ENCODE data around the gene CALU. TPM values are rescaled to one million over a fixed set of nuclear protein-coding genes. Genes with fewer than 3 reads are reported as not detected.

Gene CALU
- total and polyA plus RNA-seq, 2 experiments from 2014 or later: 1,589 to 1,706 TPM

DNA sequence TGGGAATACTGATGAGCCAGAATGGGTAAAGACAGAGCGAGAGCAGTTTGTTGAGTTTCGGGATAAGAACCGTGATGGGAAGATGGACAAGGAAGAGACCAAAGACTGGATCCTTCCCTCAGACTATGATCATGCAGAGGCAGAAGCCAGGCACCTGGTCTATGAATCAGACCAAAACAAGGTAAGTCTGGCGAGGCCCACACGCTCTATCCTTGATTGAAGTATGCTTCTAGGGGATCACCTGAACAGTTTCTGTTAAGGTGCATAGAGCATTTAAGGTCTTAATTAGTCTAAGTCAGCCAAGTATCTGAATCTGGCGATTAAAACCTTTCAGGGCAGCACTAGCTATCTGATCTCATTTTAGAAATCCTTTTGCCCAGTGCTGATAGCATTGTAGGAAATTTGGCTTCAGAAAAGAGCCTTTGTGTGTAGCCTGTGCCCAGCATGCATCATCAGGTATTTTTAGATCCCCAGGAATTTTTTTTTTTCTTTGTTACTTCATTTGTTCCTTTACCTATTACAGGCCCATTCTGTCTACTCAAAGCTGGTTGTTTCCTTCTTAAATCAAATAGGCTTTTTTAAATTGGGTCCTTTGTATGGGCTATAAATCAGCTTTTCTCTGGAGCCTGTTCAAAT is 28.4 kb downstream of the CALU start:
- DNase-seq: no peak
- no peaks in the 10 kb centered on the region for H3K4me1 ChIP-seq (ENCODE audit: insufficient read depth)
- TF ChIP-seq EZH2phosphoT487 (IDR thresholded peaks at IDR 0.05; ENCODE audit: insufficient read depth, low read depth) (no peak), EZH2 (IDR thresholded peaks at IDR 0.05; ENCODE audit: insufficient read depth, poor library complexity, severe bottlenecking) (no peak)
- H3K27ac ChIP-seq: no peak overlapping the region
- H3K9me2 ChIP-seq (ENCODE audit: insufficient read depth): no peaks in the 10 kb centered on the region
- WGBS, 2 experiments (ENCODE audit: low coverage in 1 of 2, low lambda C conversion rate in 2 of 2, missing lambda C conversion rate in 2 of 2): 98 to 99% methylated on average over 6 of the region's 6 CpGs
- H3K36me3 ChIP-seq (ENCODE audit: low read depth): peaks cover 95% of the 10 kb centered on the region
- H4K20me1 ChIP-seq (ENCODE audit: insufficient read depth): peaks cover 8% of the 10 kb centered on the region
- H3K9ac ChIP-seq: no peak overlapping the region
- no peaks in the 10 kb centered on the region for H3K27me3 ChIP-seq (replicated peaks; ENCODE audit: insufficient read depth)
- no peak overlapping the region for H3K4me2 ChIP-seq (ENCODE audit: unreplicated experiment)
- in situ Hi-C loops (cut with MboI): no loop called here
- no peak overlapping the region for H2AFZ ChIP-seq
- H3F3A ChIP-seq (ENCODE audit: insufficient read depth): peaks cover 90% of the 10 kb centered on the region
- no peak overlapping the region for H3K4me3 ChIP-seq
- H3K79me2 ChIP-seq (ENCODE audit: insufficient read depth): peaks cover 92% of the 10 kb centered on the region
- no peaks in the 10 kb centered on the region for H3K9me3 ChIP-seq (ENCODE audit: low read depth)

- no peak overlapping the region for H3K4me3 ChIP-seq
- H3K9ac ChIP-seq: no peak overlapping the region
- H2AFZ ChIP-seq: no peak overlapping the region
- peaks cover 91% of the 10 kb centered on the region for H3F3A ChIP-seq (ENCODE audit: insufficient read depth)
- H3K4me2 ChIP-seq (ENCODE audit: unreplicated experiment): no peak overlapping the region
- H3K27me3 ChIP-seq (replicated peaks; ENCODE audit: insufficient read depth): no peaks in the 10 kb centered on the region
- in situ Hi-C loops (cut with MboI): no loop called here
- DNase-seq: no peak
- H3K36me3 ChIP-seq (ENCODE audit: low read depth): peaks cover 96% of the 10 kb centered on the region
- no peak for TF ChIP-seq EZH2phosphoT487 (IDR thresholded peaks at IDR 0.05; ENCODE audit: insufficient read depth, low read depth)
- no peak for TF ChIP-seq EZH2 (IDR thresholded peaks at IDR 0.05; ENCODE audit: insufficient read depth, poor library complexity, severe bottlenecking)
- peaks cover 66% of the 10 kb centered on the region for H3K79me2 ChIP-seq (ENCODE audit: insufficient read depth)
- H4K20me1 ChIP-seq (ENCODE audit: insufficient read depth): peaks cover 8% of the 10 kb centered on the region
- H3K27ac ChIP-seq: no peak overlapping the region
- no peaks in the 10 kb centered on the region for H3K9me2 ChIP-seq (ENCODE audit: insufficient read depth)
- whole genome bisulfite sequencing, 2 experiments (ENCODE audit: low coverage in 1 of 2, low lambda C conversion rate in 2 of 2, missing lambda C conversion rate in 2 of 2): 86 to 91% methylated on average over 2 of the region's 2 CpGs
- H3K4me1 ChIP-seq (ENCODE audit: insufficient read depth): no peaks in the 10 kb centered on the region
- no peaks in the 10 kb centered on the region for H3K9me3 ChIP-seq (ENCODE audit: low read depth)
Measured at GRCh38 chr7:128770233-128770632, 31.1 kb downstream of the CALU start.

- DNase-seq: no peak
- Histone ChIP-seq H3K4me3 (no peak overlapping the region), H3K27ac (no peak overlapping the region), H3K27me3 (replicated peaks; ENCODE audit: insufficient read depth) (no peaks in the 10 kb centered on the region), H3K9ac (no peak overlapping the region), H3K9me3 (ENCODE audit: low read depth) (peaks cover 9% of the 10 kb centered on the region), H3K4me1 (ENCODE audit: insufficient read depth) (no peaks in the 10 kb centered on the region), H3K79me2 (ENCODE audit: insufficient read depth) (peaks cover 32% of the 10 kb centered on the region), H4K20me1 (ENCODE audit: insufficient read depth) (peaks cover 8% of the 10 kb centered on the region), H2AFZ (no peak overlapping the region), H3K36me3 (ENCODE audit: low read depth) (peaks cover 64% of the 10 kb centered on the region), H3K4me2 (ENCODE audit: unreplicated experiment) (no peak overlapping the region), H3F3A (ENCODE audit: insufficient read depth) (peaks cover 89% of the 10 kb centered on the region), H3K9me2 (ENCODE audit: insufficient read depth) (no peaks in the 10 kb centered on the region)
- 94% methylated on average over 11 to 12 of the region's 12 CpGs for WGBS, 2 experiments (ENCODE audit: low coverage in 1 of 2, low lambda C conversion rate in 2 of 2, missing lambda C conversion rate in 2 of 2)
- in situ Hi-C loops (cut with MboI): no loop called here
- TF ChIP-seq EZH2phosphoT487 (IDR thresholded peaks at IDR 0.05; ENCODE audit: insufficient read depth, low read depth) (no peak), EZH2 (IDR thresholded peaks at IDR 0.05; ENCODE audit: insufficient read depth, poor library complexity, severe bottlenecking) (no peak)
Measured at GRCh38 chr7:128773604-128774003, 34.4 kb downstream of the CALU start.

- no peak for TF ChIP-seq EZH2 (IDR thresholded peaks at IDR 0.05; ENCODE audit: insufficient read depth, poor library complexity, severe bottlenecking)
- TF ChIP-seq EZH2phosphoT487 (IDR thresholded peaks at IDR 0.05; ENCODE audit: insufficient read depth, low read depth): no peak
- Histone ChIP-seq H3K27me3 (replicated peaks; ENCODE audit: insufficient read depth) (no peaks in the 10 kb centered on the region), H4K20me1 (ENCODE audit: insufficient read depth) (peaks cover 8% of the 10 kb centered on the region), H3K9me2 (ENCODE audit: insufficient read depth) (no peaks in the 10 kb centered on the region), H3K79me2 (ENCODE audit: insufficient read depth) (peaks cover 28% of the 10 kb centered on the region), H3K4me2 (ENCODE audit: unreplicated experiment) (no peak overlapping the region), H2AFZ (no peak overlapping the region), H3K4me1 (ENCODE audit: insufficient read depth) (no peaks in the 10 kb centered on the region), H3K36me3 (ENCODE audit: low read depth) (peaks cover 59% of the 10 kb centered on the region), H3K27ac (no peak overlapping the region), H3F3A (ENCODE audit: insufficient read depth) (peaks cover 84% of the 10 kb centered on the region), H3K9ac (no peak overlapping the region), H3K4me3 (no peak overlapping the region), H3K9me3 (ENCODE audit: low read depth) (peaks cover 9% of the 10 kb centered on the region)
- no peak for DNase-seq
- in situ Hi-C loops (cut with MboI): no loop called here
- 93 to 94% methylated on average over 13 of the region's 13 CpGs for WGBS, 2 experiments (ENCODE audit: low coverage in 1 of 2, low lambda C conversion rate in 2 of 2, missing lambda C conversion rate in 2 of 2)
Measured at GRCh38 chr7:128774029-128774689, 35.0 kb downstream of the CALU start.

Data from GM23248 (cell line).